Fibroblast of pulmonary artery (primary cell): ENCODE results near the gene PDZD2.

Experiments
- DNase-seq: peaks from one replicate; pipeline ENCODE4 v3.0.0-alpha.2; 2010; ENCODE audit warnings: low read depth
- H3K4me3 ChIP-seq: replicated peaks from 2 replicates; pipeline ENCODE4 v1.5.1; 2011; ENCODE audit warnings: low read depth, mild to moderate bottlenecking, control low read depth, low read length, moderate library complexity
- CTCF ChIP-seq: IDR thresholded peaks from 2 replicates; pipeline ENCODE4 v1.5.1; 2011; ENCODE audit warnings: mild to moderate bottlenecking, control low read depth, low read length, inconsistent platforms; ENCODE audit errors: missing control alignments

Gene PDZD2

GRCh38 chr5:32095261-32095671 is 456.3 kb downstream of the PDZD2 start:
- no peak for DNase-seq
- H3K4me3 ChIP-seq: no peak overlapping the region
- TF ChIP-seq CTCF: no peak

- no peak for DNase-seq
- no peak for TF ChIP-seq CTCF
Observed at GRCh38 chr5:32096891-32097595, 458.1 kb downstream of the PDZD2 start.

GRCh38 chr5:32098291-32098690 is 459.4 kb downstream of the PDZD2 start:
- TF ChIP-seq CTCF: no peak
- DNase-seq: peak; percentile 26
- no peak overlapping the region for H3K4me3 ChIP-seq

More at GRCh38 chr5:32096891-32097595, 458.1 kb downstream of the PDZD2 start:
- H3K4me3 ChIP-seq: no peak overlapping the region

GRCh38 chr5:32098890-32099310 is 460.0 kb downstream of the PDZD2 start:
- no peak overlapping the region for H3K4me3 ChIP-seq
- no peak for DNase-seq
- no peak for TF ChIP-seq CTCF

GRCh38 chr5:32099486-32100035 is 460.6 kb downstream of the PDZD2 start:
- no peak for TF ChIP-seq CTCF
- no peak for DNase-seq
- H3K4me3 ChIP-seq: no peak overlapping the region

GRCh38 chr5:32100230-32100629 is 461.3 kb downstream of the PDZD2 start:
- H3K4me3 ChIP-seq: no peak overlapping the region
- DNase-seq: no peak
- TF ChIP-seq CTCF: no peak
